Mesenchymal stem cell (in vitro differentiated cells and primary cell): ENCODE results near the gene TOM1L1.

Source experiments
- DNase-seq: peaks from one replicate; pipeline ENCODE4 v3.0.0-alpha.2; 2013
- H2AFZ ChIP-seq: one replicate; pipeline ENCODE4 v1.6.1; 2013; ENCODE audit warnings: low read depth, mild to moderate bottlenecking, control low read depth, inconsistent platforms, low read length, moderate library complexity
- H2AK5ac ChIP-seq: 2 replicates; pipeline ENCODE4 v1.6.1; 2013; ENCODE audit warnings: low read length, moderate library complexity, mild to moderate bottlenecking, inconsistent platforms; ENCODE audit not compliant: severe bottlenecking
- H2BK120ac ChIP-seq: one replicate; pipeline ENCODE4 v1.6.1; 2013; ENCODE audit warnings: low read depth, mild to moderate bottlenecking, inconsistent platforms, low read length, moderate library complexity
- H2BK12ac ChIP-seq, 2 experiments: one replicate each; pipeline ENCODE4 v1.6.1; 2013; ENCODE audit warnings: inconsistent platforms in 2 of 2, low read length in 2 of 2, mild to moderate bottlenecking in 2 of 2, moderate library complexity in 2 of 2, control low read depth in 1 of 2
- H2BK15ac ChIP-seq: one replicate; pipeline ENCODE4 v1.6.1; 2013; ENCODE audit warnings: mild to moderate bottlenecking, low read depth, inconsistent platforms; ENCODE audit not compliant: poor library complexity, severe bottlenecking
- H2BK5ac ChIP-seq: 2 replicates; pipeline ENCODE4 v1.6.1; 2013; ENCODE audit warnings: low read depth, mild to moderate bottlenecking, low read length, control low read depth, inconsistent platforms; ENCODE audit not compliant: poor library complexity, severe bottlenecking
- H3K14ac ChIP-seq, 2 experiments: one replicate each; pipeline ENCODE4 v1.6.1; 2013; ENCODE audit warnings: inconsistent platforms in 2 of 2, low read length in 2 of 2, control low read depth in 1 of 2, mild to moderate bottlenecking in 1 of 2, moderate library complexity in 1 of 2
- H3K18ac ChIP-seq, 2 experiments: one replicate each; pipeline ENCODE4 v1.6.1; 2013; ENCODE audit warnings: inconsistent platforms in 2 of 2, low read length in 2 of 2, control low read depth in 1 of 2, low read depth in 1 of 2, mild to moderate bottlenecking in 1 of 2
- H3K23ac ChIP-seq, 2 experiments: one replicate each; pipeline ENCODE4 v1.6.1; 2013; ENCODE audit warnings: inconsistent platforms in 2 of 2, low read length in 2 of 2, mild to moderate bottlenecking in 2 of 2, moderate library complexity in 2 of 2, control low read depth in 1 of 2
- H3K27ac ChIP-seq: 2 replicates; pipeline ENCODE4 v1.5.1; 2013; ENCODE audit warnings: mild to moderate bottlenecking, moderate library complexity, low read length, control low read depth, inconsistent platforms; ENCODE audit not compliant: poor library complexity, severe bottlenecking
- H3K27me3 ChIP-seq, 2 experiments: 2 replicates each; pipeline versions ENCODE4 v1.6.1 to v1.7.0; 2013; ENCODE audit warnings: low read length in 2 of 2, mild to moderate bottlenecking in 2 of 2, moderate library complexity in 2 of 2, control low read depth in 1 of 2, inconsistent platforms in 1 of 2; ENCODE audit not compliant: control insufficient read depth in 1 of 2, insufficient read depth in 1 of 2
- H3K36me3 ChIP-seq, 2 experiments: 2 replicates each; pipeline versions ENCODE4 v1.6.1 to v1.7.0; 2013; ENCODE audit warnings: low read length in 2 of 2, control low read depth in 1 of 2, inconsistent platforms in 1 of 2, low read depth in 1 of 2, mild to moderate bottlenecking in 1 of 2; ENCODE audit not compliant: insufficient read depth in 2 of 2, control insufficient read depth in 1 of 2
- H3K4ac ChIP-seq, 2 experiments: one replicate each; pipeline ENCODE4 v1.6.1; 2013; ENCODE audit warnings: inconsistent platforms in 2 of 2, low read length in 2 of 2, mild to moderate bottlenecking in 2 of 2, moderate library complexity in 2 of 2, control low read depth in 1 of 2, low read depth in 1 of 2
- H3K4me1 ChIP-seq: 2 replicates; pipeline ENCODE4 v1.6.1; 2013; ENCODE audit warnings: low read depth, low read length, control low read depth; ENCODE audit not compliant: control insufficient read depth, insufficient read depth
- H3K4me2 ChIP-seq: 2 replicates; pipeline ENCODE4 v1.6.1; 2013; ENCODE audit warnings: low read length, mild to moderate bottlenecking, inconsistent platforms; ENCODE audit not compliant: poor library complexity, severe bottlenecking
- H3K4me3 ChIP-seq, 2 experiments: 2 replicates each; pipeline versions ENCODE4 v1.5.1 to v1.7.0; 2013; ENCODE audit warnings: low read length in 2 of 2, mild to moderate bottlenecking in 2 of 2, control low read depth in 1 of 2, low read depth in 1 of 2; ENCODE audit not compliant: insufficient read depth in 1 of 2
- H3K79me1 ChIP-seq: replicated peaks from 2 replicates; pipeline ENCODE4 v1.6.1; 2013; ENCODE audit warnings: mild to moderate bottlenecking, control low read depth, low read length, inconsistent platforms; ENCODE audit not compliant: poor library complexity, severe bottlenecking
- H3K9ac ChIP-seq: 2 replicates; pipeline ENCODE4 v1.7.0; 2013; ENCODE audit warnings: mild to moderate bottlenecking, low read length, moderate library complexity
- H3K9me3 ChIP-seq: 2 replicates; pipeline ENCODE4 v1.7.0; 2013; ENCODE audit warnings: mild to moderate bottlenecking, low read length; ENCODE audit not compliant: control insufficient read depth
- H4K8ac ChIP-seq: one replicate; pipeline ENCODE4 v1.6.1; 2013; ENCODE audit warnings: inconsistent platforms, mild to moderate bottlenecking, low read length, moderate library complexity
- H4K91ac ChIP-seq: one replicate; pipeline ENCODE4 v1.6.1; 2013; ENCODE audit warnings: mild to moderate bottlenecking, low read length, inconsistent platforms
- WGBS: methylation state at CpG from one replicate; pipeline ENCODE4 v1.1.7; 2013; ENCODE audit warnings: mixed read lengths; 5-methylcytosine and 5-hydroxymethylcytosine counted together

Gene TOM1L1

GRCh38 chr17:54898576-54898975, 2.1 kb upstream of the TOM1L1 start:
- H3K4me1 ChIP-seq, result peaks cover 14% of the 10 kb centered on the region
- no peak overlapping the region for H3K14ac ChIP-seq
- DNase-seq, result no peak
- H3K27me3 ChIP-seq, result peaks cover 0 to 36% of the 10 kb centered on the region in 2 experiments
- H3K9ac ChIP-seq, result no peak overlapping the region
- H2BK15ac ChIP-seq, result no peak overlapping the region
- H3K79me1 ChIP-seq, result peaks cover 6% of the 10 kb centered on the region
- 78% methylated on average over 3 of the region's 3 CpGs for WGBS
- no peak overlapping the region for H2BK120ac ChIP-seq
- H2AFZ ChIP-seq, result no peak overlapping the region
- H3K36me3 ChIP-seq, result no peaks in the 10 kb centered on the region
- H3K9me3 ChIP-seq, result no peaks in the 10 kb centered on the region
- H3K4ac ChIP-seq, result no peak overlapping the region
- H4K8ac ChIP-seq, result no peak overlapping the region
- H3K23ac ChIP-seq, result no peak overlapping the region
- H3K4me2 ChIP-seq, result no peak overlapping the region
- no peak overlapping the region for H2AK5ac ChIP-seq
- no peak overlapping the region for H3K18ac ChIP-seq
- no peak overlapping the region for H4K91ac ChIP-seq
- no peak overlapping the region for H2BK12ac ChIP-seq
- no peak overlapping the region for H2BK5ac ChIP-seq
- no peak overlapping the region for H3K27ac ChIP-seq
- H3K4me3 ChIP-seq, result no peak overlapping the region

- H3K4me2 ChIP-seq, result no peak overlapping the region
- H2AK5ac ChIP-seq, result no peak overlapping the region
- H3K9ac ChIP-seq, result no peak overlapping the region
- peaks cover 14% of the 10 kb centered on the region for H3K4me1 ChIP-seq
- H3K4ac ChIP-seq, result no peak overlapping the region
- no peak overlapping the region for H3K27ac ChIP-seq
- H3K9me3 ChIP-seq, result no peaks in the 10 kb centered on the region
- H2BK5ac ChIP-seq, result no peak overlapping the region
- no peak overlapping the region for H3K23ac ChIP-seq
- H3K79me1 ChIP-seq, result peaks cover 6% of the 10 kb centered on the region
- H2BK15ac ChIP-seq, result no peak overlapping the region
- no peak overlapping the region for H2BK12ac ChIP-seq
- no peak overlapping the region for H3K14ac ChIP-seq
- no peak overlapping the region for H2AFZ ChIP-seq
- H3K4me3 ChIP-seq, result no peak overlapping the region
- H3K36me3 ChIP-seq, result no peaks in the 10 kb centered on the region
- no peak for DNase-seq
- no peak overlapping the region for H4K8ac ChIP-seq
- WGBS, result no CpG with 5 or more reads among the region's 3 CpGs
- H2BK120ac ChIP-seq, result no peak overlapping the region
- no peak overlapping the region for H4K91ac ChIP-seq
- no peak overlapping the region for H3K18ac ChIP-seq
- peaks cover 0 to 29% of the 10 kb centered on the region in 2 experiments for H3K27me3 ChIP-seq
Observed at GRCh38 chr17:54899201-54899600, 1.5 kb upstream of the TOM1L1 start.

GRCh38 chr17:54899721-54900456, 763 bp upstream of the TOM1L1 start:
- Histone ChIP-seq H3K4me3 (peak overlapping the region; percentile 80 to 83), H2AFZ (peak overlapping the region; percentile 43), H2BK120ac (no peak overlapping the region), H3K27ac (no peak overlapping the region), H3K4me1 (peaks cover 14% of the 10 kb centered on the region), H2BK15ac (no peak overlapping the region), H3K4me2 (peak overlapping the region; percentile 90), H4K8ac (no peak overlapping the region), H3K36me3 (no peaks in the 10 kb centered on the region), H3K18ac (no peak overlapping the region), H2BK12ac (no peak overlapping the region), H3K9me3 (no peaks in the 10 kb centered on the region), H3K9ac (no peak overlapping the region), H3K23ac (no peak overlapping the region), H3K27me3 (peaks cover 0 to 29% of the 10 kb centered on the region in 2 experiments), H2BK5ac (no peak overlapping the region), H3K4ac (no peak overlapping the region), H4K91ac (no peak overlapping the region), H3K14ac (no peak overlapping the region), H3K79me1 (peaks cover 6% of the 10 kb centered on the region), H2AK5ac (no peak overlapping the region)
- WGBS, result 7% methylated on average over 13 of the region's 18 CpGs
- no peak for DNase-seq

- Histone ChIP-seq H2BK12ac (no peak overlapping the region), H3K4me3 (peak overlapping the region; percentile 80 to 83), H4K91ac (no peak overlapping the region), H3K4me1 (peaks cover 14% of the 10 kb centered on the region), H3K14ac (no peak overlapping the region), H3K9me3 (no peaks in the 10 kb centered on the region), H3K4ac (peak overlapping the region in 1 of 2 experiments; percentile 35), H3K79me1 (peaks cover 13% of the 10 kb centered on the region), H3K18ac (no peak overlapping the region), H3K36me3 (peaks cover 0 to 6% of the 10 kb centered on the region in 2 experiments), H2AK5ac (peak overlapping the region; percentile 76), H3K27me3 (peaks cover 0 to 29% of the 10 kb centered on the region in 2 experiments), H4K8ac (no peak overlapping the region), H2BK5ac (peak overlapping the region; percentile 49), H3K4me2 (peak overlapping the region; percentile 90), H3K23ac (no peak overlapping the region), H2BK15ac (no peak overlapping the region), H2AFZ (peak overlapping the region; percentile 43), H3K9ac (peak overlapping the region; percentile 79), H3K27ac (no peak overlapping the region), H2BK120ac (no peak overlapping the region)
- WGBS, result 2% methylated on average over 3 of the region's 9 CpGs
- peak; percentile 54 for DNase-seq
Observed at GRCh38 chr17:54901230-54901822, 674 bp downstream of the TOM1L1 start.
